HCT116 (cell line): ENCODE results near the gene IQCN. TPM values are rescaled to one million over a fixed set of nuclear protein-coding genes. Genes with fewer than 3 reads are reported as not detected.

Experiments
- ATAC-seq: fragments of 200-7000 bp; cut with Tn5 transposase; 2 replicates; pipeline ENCODE4 v1.9.1; 2020; ENCODE audit warnings: mild to moderate bottlenecking, moderate library complexity
- BruUV-seq: library from RNA; stranded (reverse); fragments of 400-500 nt; replicated peaks from 2 replicates; lab custom pipeline; 2021; lab: Mats Ljungman, UMichigan
- CTCF ChIA-PET: fragments of 300-600 bp; sonication (Branson Sonifier 250); formaldehyde crosslinking; loops from one replicate; lab custom pipeline; 2021; ENCODE audit warnings: antibody characterized with exemption; lab: Charles Lee
- POLR2A ChIA-PET: fragments of 300-600, 350-600 bp; sonication (Branson Sonifier 250); formaldehyde crosslinking; loops from one replicate; lab custom pipeline; 2021; ENCODE audit warnings: antibody characterized with exemption; lab: Charles Lee
- RAD21 ChIA-PET, 2 experiments: fragments of 300-600 bp; sonication (Branson Sonifier 250); formaldehyde crosslinking; loops; one replicate each; lab custom pipeline; 2023; ENCODE audit warnings: low total read pairs in 2 of 2; ENCODE audit not compliant: uncharacterized antibody in 2 of 2, unreplicated experiment in 2 of 2, low non-redundant PET in 1 of 2; lab: Charles Lee
- DNase-seq: peaks from one replicate; pipeline ENCODE4 v3.0.0-alpha.2; 2010; ENCODE audit warnings: low read depth, low spot score
- H2AFZ ChIP-seq: fragments of 200-600 bp; shearing (Covaris generic), sonication (generic); 2 replicates; pipeline ENCODE4 v1.6.1; 2017; ENCODE audit warnings: low read depth, mixed run types, mixed read lengths, antibody characterized with exemption, low read length; ENCODE audit not compliant: poor library complexity, severe bottlenecking
- H3K27ac ChIP-seq: 2 replicates; pipeline ENCODE4 v1.5.1; 2012; ENCODE audit warnings: low read depth, low read length
- H3K27me3 ChIP-seq: fragments of 200-600 bp; sonication (generic); 2 replicates; pipeline ENCODE4 v1.6.1; 2016; ENCODE audit warnings: mixed run types, low read length, mixed read lengths; ENCODE audit not compliant: insufficient read depth
- H3K36me3 ChIP-seq, 2 experiments: fragments of 200-500 bp in 1 of 2; fragments of 200-600 bp in 1 of 2; sonication (Bioruptor generic) in 1 of 2; sonication (generic) in 1 of 2; 2 replicates each; pipeline versions ENCODE4 v1.5.1 to v1.6.1; 2014 to 2016; ENCODE audit warnings: low read length in 2 of 2, inconsistent platforms in 1 of 2, mixed read lengths in 1 of 2, mixed run types in 1 of 2; ENCODE audit not compliant: insufficient read depth in 2 of 2, control insufficient read depth in 1 of 2
- H3K4me1 ChIP-seq, 2 experiments: fragments of 200-600 bp in 1 of 2; sonication (generic) in 1 of 2; 2 replicates each; pipeline versions ENCODE4 v1.5.1 to v1.6.1; 2012 to 2017; ENCODE audit warnings: low read length in 2 of 2, inconsistent platforms in 1 of 2, mild to moderate bottlenecking in 1 of 2, mixed read lengths in 1 of 2, mixed run types in 1 of 2, moderate library complexity in 1 of 2; ENCODE audit not compliant: insufficient read depth in 2 of 2, control insufficient read depth in 1 of 2
- H3K4me2 ChIP-seq: fragments of 200-600 bp; sonication (generic); 2 replicates; pipeline ENCODE4 v1.6.1; 2017; ENCODE audit warnings: mixed run types, low read length, mixed read lengths
- H3K4me3 ChIP-seq, 2 experiments: fragments of 200-600 bp in 1 of 2; sonication (generic) in 1 of 2; replicated peaks in 1 of 2; 2 replicates each; pipeline ENCODE4 v1.5.1; 2011 to 2016; ENCODE audit warnings: low read length in 2 of 2, control low read depth in 1 of 2, low read depth in 1 of 2, mild to moderate bottlenecking in 1 of 2, mixed read lengths in 1 of 2, mixed run types in 1 of 2
- H3K79me2 ChIP-seq: fragments of 200-600 bp; sonication (generic); 2 replicates; pipeline ENCODE4 v1.6.1; 2017; ENCODE audit warnings: mild to moderate bottlenecking, mixed run types, low read length, moderate library complexity, mixed read lengths; ENCODE audit not compliant: insufficient read depth
- H3K9ac ChIP-seq: fragments of 200-600 bp; sonication (generic); 2 replicates; pipeline ENCODE4 v1.6.1; 2016; ENCODE audit warnings: low read length, mixed read lengths
- H3K9me2 ChIP-seq: fragments of 200-600 bp; sonication (generic), shearing (Covaris generic); 2 replicates; pipeline ENCODE4 v1.6.1; 2017; ENCODE audit warnings: mixed run types, mild to moderate bottlenecking, moderate library complexity; ENCODE audit not compliant: insufficient read depth
- H3K9me3 ChIP-seq, 2 experiments: fragments of 200-500 bp in 1 of 2; fragments of 200-600 bp in 1 of 2; sonication (Bioruptor generic) in 1 of 2; sonication (generic) in 1 of 2; 2 replicates each; pipeline ENCODE4 v1.6.1; 2014 to 2017; ENCODE audit warnings: low read length in 2 of 2, mixed read lengths in 2 of 2, inconsistent platforms in 1 of 2, low read depth in 1 of 2, mild to moderate bottlenecking in 1 of 2, mixed run types in 1 of 2, moderate library complexity in 1 of 2; ENCODE audit not compliant: control insufficient read depth in 1 of 2, insufficient read depth in 1 of 2
- H4K20me1 ChIP-seq: fragments of 200-600 bp; sonication (generic), shearing (Covaris generic); 2 replicates; pipeline ENCODE4 v1.6.1; 2017; ENCODE audit warnings: mixed run types, mild to moderate bottlenecking, moderate library complexity; ENCODE audit not compliant: insufficient read depth
- CBX3 ChIP-seq: IDR thresholded peaks from 2 replicates; pipeline ENCODE4 v1.6.1; 2012; ENCODE audit warnings: low read depth
- EZH2phosphoT487 ChIP-seq: fragments of 200-600 bp; IDR thresholded peaks from 2 replicates; pipeline ENCODE4 v1.6.1; 2018; ENCODE audit warnings: antibody characterized with exemption, borderline replicate concordance
- SP1 ChIP-seq: IDR thresholded peaks from 2 replicates; pipeline ENCODE4 v1.6.1; 2012; ENCODE audit warnings: low read depth
- SRF ChIP-seq: IDR thresholded peaks from 2 replicates; pipeline ENCODE4 v1.6.1; 2012; ENCODE audit warnings: low read depth
- YY1 ChIP-seq: IDR thresholded peaks from 2 replicates; pipeline ENCODE4 v1.6.1; 2011; ENCODE audit warnings: low read length, low read depth, moderate library complexity, mild to moderate bottlenecking; ENCODE audit not compliant: insufficient replicate concordance; ENCODE audit errors: extremely low read depth
- intact Hi-C: fragments of 100-400 bp; cut with micrococcal nuclease; formaldehyde crosslinking; loops from 2 replicates; pipeline ENCODE4 v1.10.0; 2022
- total RNA-seq: library from RNA; stranded (reverse); gene quantifications from one replicate; pipeline ENCODE4 v1.2.1, GENCODE V29; 2021; ENCODE audit not compliant: unreplicated experiment
- TF ChIP-seq, protein P1 (sequence below): IDR thresholded peaks from 2 replicates; pipeline ENCODE4 v1.6.1; 2011; ENCODE audit warnings: mild to moderate bottlenecking, low read length, moderate library complexity; ENCODE audit not compliant: insufficient replicate concordance; ENCODE audit errors: extremely low read depth
- TF ChIP-seq, protein P2 (sequence below): IDR thresholded peaks from 2 replicates; pipeline ENCODE4 v1.6.1; 2012

The IQCN gene
- total RNA-seq, 1 experiment from 2014 or later: 4.8 TPM

DNA sequence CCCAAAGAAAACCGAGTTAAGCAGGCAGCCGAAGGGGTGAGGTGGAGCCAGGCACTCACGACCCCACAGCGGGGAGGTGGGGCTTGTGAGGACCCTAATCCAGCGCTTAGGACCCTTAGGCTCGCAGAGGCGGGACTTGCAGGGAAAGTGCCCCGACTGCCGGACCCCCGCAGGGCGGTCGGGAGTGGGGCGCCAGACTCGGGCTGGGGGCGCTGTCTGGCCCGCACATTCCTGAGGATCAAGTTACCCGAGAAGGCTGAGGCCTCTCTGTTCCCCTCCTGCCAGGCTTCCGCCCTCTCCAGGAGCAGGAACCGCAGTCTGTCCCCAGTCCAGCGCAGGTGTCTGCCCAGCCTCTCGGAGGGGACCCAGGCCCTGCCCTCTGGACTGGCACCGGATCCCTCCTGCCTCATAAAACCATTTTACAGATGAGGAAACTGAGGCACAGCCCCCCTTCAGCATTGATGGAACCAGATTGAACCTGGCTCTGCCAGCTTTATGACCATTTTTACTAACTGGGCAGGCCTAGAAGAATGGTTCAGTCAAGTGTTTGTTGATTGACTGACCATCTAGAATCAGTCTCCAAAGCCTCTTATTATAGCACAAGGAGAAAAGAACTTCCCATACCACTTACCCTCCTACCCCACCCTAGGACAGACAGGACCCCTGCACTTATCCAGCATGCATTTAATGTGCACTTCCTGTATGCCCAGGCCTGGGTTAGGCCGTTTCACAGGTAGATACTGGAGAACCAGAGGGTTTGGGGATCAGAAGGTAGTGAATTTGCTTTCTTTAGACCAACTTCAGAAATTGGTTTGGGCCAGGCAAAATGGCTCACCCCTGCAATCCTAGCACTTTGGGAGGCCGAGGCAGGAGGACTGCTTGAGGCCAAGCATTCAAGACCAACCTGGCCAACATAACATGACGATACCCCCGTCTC is 13.9 kb upstream of the IQCN start:
- no peak overlapping the region for H3K4me2 ChIP-seq
- no peaks in the 10 kb centered on the region for H3K9me3 ChIP-seq
- DNase-seq: no peak
- POLR2A ChIA-PET: interaction anchor here (1.2 kb wide), 1 partner anchor 9 kb away, joined by 4 read pairs; no protein-coding TSS in a partner anchor
- H3K9me2 ChIP-seq: no peaks in the 10 kb centered on the region
- H3K4me1 ChIP-seq: peaks cover 33 to 61% of the 10 kb centered on the region in 2 experiments
- CTCF ChIA-PET: no interaction called here
- H3K27ac ChIP-seq: no peak overlapping the region
- H3K79me2 ChIP-seq: no peaks in the 10 kb centered on the region
- intact Hi-C loops: no loop called here
- no peak for ATAC-seq
- H3K27me3 ChIP-seq: no peaks in the 10 kb centered on the region
- no peaks in the 10 kb centered on the region for H3K36me3 ChIP-seq
- no peaks in the 10 kb centered on the region for H4K20me1 ChIP-seq
- H2AFZ ChIP-seq: no peak overlapping the region
- TF ChIP-seq, protein P1, sequence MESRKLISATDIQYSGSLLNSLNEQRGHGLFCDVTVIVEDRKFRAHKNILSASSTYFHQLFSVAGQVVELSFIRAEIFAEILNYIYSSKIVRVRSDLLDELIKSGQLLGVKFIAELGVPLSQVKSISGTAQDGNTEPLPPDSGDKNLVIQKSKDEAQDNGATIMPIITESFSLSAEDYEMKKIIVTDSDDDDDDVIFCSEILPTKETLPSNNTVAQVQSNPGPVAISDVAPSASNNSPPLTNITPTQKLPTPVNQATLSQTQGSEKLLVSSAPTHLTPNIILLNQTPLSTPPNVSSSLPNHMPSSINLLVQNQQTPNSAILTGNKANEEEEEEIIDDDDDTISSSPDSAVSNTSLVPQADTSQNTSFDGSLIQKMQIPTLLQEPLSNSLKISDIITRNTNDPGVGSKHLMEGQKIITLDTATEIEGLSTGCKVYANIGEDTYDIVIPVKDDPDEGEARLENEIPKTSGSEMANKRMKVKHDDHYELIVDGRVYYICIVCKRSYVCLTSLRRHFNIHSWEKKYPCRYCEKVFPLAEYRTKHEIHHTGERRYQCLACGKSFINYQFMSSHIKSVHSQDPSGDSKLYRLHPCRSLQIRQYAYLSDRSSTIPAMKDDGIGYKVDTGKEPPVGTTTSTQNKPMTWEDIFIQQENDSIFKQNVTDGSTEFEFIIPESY: no peak
- TF ChIP-seq SP1 (no peak), SRF (no peak), CBX3 (no peak), EZH2phosphoT487 (no peak), YY1 (no peak)
- TF ChIP-seq, protein P2, sequence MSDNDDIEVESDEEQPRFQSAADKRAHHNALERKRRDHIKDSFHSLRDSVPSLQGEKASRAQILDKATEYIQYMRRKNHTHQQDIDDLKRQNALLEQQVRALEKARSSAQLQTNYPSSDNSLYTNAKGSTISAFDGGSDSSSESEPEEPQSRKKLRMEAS: no peak
- H3K4me3 ChIP-seq: no peak overlapping the region
- BruUV-seq: no TSS peak
- H3K9ac ChIP-seq: no peak overlapping the region
- RAD21 ChIA-PET: no interaction called here
